Body of pancreas (tissue), 4 donors: ENCODE results near the gene ZNF770. TPM values are rescaled to one million over a fixed set of nuclear protein-coding genes. Genes with fewer than 3 reads are reported as not detected.
A peak's percentile ranks its signal among the peaks of the same experiment; 100 is the strongest.

Source experiments
- ATAC-seq: fragments of 150-250 bp; one replicate; pipeline ENCODE4 v1.9.1; 2016
- DNase-seq, 4 donors: peaks; one replicate each; pipeline ENCODE4 v3.0.0-alpha.2; 2019
- H3K27ac ChIP-seq, 4 donors: fragments of 200-600 bp; sonication (generic); 1 replicate in 3 of 4; 2 replicates in 1 of 4; pipeline versions ENCODE4 v1.5.1 to v1.6.1; 2016 to 2019; ENCODE audit warnings: mild to moderate bottlenecking in 1 of 4, mixed read lengths in 1 of 4, moderate library complexity in 1 of 4
- H3K27me3 ChIP-seq, 2 donors: fragments of 200-600 bp; sonication (generic); one replicate each; pipeline ENCODE4 v1.6.0; 2016; ENCODE audit warnings: mild to moderate bottlenecking in 1 of 2
- H3K36me3 ChIP-seq, 2 donors: fragments of 200-600 bp; sonication (generic); replicated peaks in 1 of 2; 2 replicates each; pipeline ENCODE4 v1.5.1; 2016; ENCODE audit warnings: low read depth in 2 of 2; ENCODE audit not compliant: insufficient read depth in 1 of 2
- H3K4me1 ChIP-seq: fragments of 200-600 bp; sonication (generic); one replicate; pipeline ENCODE4 v1.6.0; 2016
- H3K4me3 ChIP-seq, 2 donors: fragments of 200-600 bp; sonication (generic); 1 replicate in 1 of 2; 2 replicates in 1 of 2; pipeline ENCODE4 v1.5.1; 2016 to 2019
- H3K9me3 ChIP-seq, 3 donors: fragments of 200-600 bp; sonication (generic); 1 replicate in 2 of 3; 2 replicates in 1 of 3; pipeline ENCODE4 v1.5.1; 2016
- CTCF ChIP-seq, 7 experiments: fragments of 450-650 bp in 4 of 7; fragments of 200-600 bp in 3 of 7; sonication (generic) in 3 of 7; IDR thresholded peaks; one replicate each; pipeline ENCODE4 v1.5.1; 2016 to 2019; ENCODE audit warnings: antibody characterized with exemption in 7 of 7
- POLR2A ChIP-seq, 3 donors: fragments of 450-650 bp; IDR thresholded peaks; one replicate each; pipeline ENCODE4 v1.6.1; 2016; ENCODE audit warnings: antibody characterized with exemption in 3 of 3, mild to moderate bottlenecking in 2 of 3
- WGBS, 2 donors: methylation state at CpG; one replicate each; pipeline ENCODE4 v1.1.5; 2017; 5-methylcytosine and 5-hydroxymethylcytosine counted together
- intact Hi-C: fragments of 100-400 bp; cut with DNase I; formaldehyde crosslinking; loops from one replicate; pipeline ENCODE4 v1.15.1; 2023
- total RNA-seq, 2 donors: library from RNA; depleted of rRNA; stranded (reverse); fragments of >200 nt; gene quantifications; one replicate each; pipeline ENCODE4 v1.1.0, GENCODE V29; 2016

Gene ZNF770
- total RNA-seq, 2 donors from 2014 or later, result 7.6 to 11.2 TPM

- no peak for TF ChIP-seq CTCF (IDR thresholded peaks at IDR 0.05)
- TF ChIP-seq POLR2A (IDR thresholded peaks at IDR 0.05), result no peak
- Histone ChIP-seq H3K4me1 (no peaks in the 10 kb centered on the region), H3K27ac (no peak overlapping the region), H3K9me3 (no peaks in the 10 kb centered on the region), H3K27me3 (no peaks in the 10 kb centered on the region), H3K36me3 (no peaks in the 10 kb centered on the region), H3K4me3 (no peak overlapping the region)
- 15 to 27% methylated on average over 3 of the region's 3 CpGs for WGBS, 2 donors
- intact Hi-C loops, result no loop called here
- DNase-seq (no peak), ATAC-seq (no peak)
These were observed 15.8 kb upstream of the ZNF770 start for GRCh38 chr15:35003928-35004327.

GRCh38 chr15:35000511-35000910 lies 12.4 kb upstream of the ZNF770 start:
- TF ChIP-seq CTCF (IDR thresholded peaks at IDR 0.05), result no peak
- TF ChIP-seq POLR2A (IDR thresholded peaks at IDR 0.05), result no peak
- WGBS, 2 donors, result 10 to 29% methylated on average over 1 of the region's 1 CpG
- no peaks in the 10 kb centered on the region for H3K9me3 ChIP-seq
- ATAC-seq (peak; percentile 81), DNase-seq (peak; percentile 51 to 77 (median 68))
- intact Hi-C loops, result no loop called here
- no peaks in the 10 kb centered on the region for H3K27me3 ChIP-seq
- no peak overlapping the region for H3K27ac ChIP-seq
- no peak overlapping the region for H3K4me3 ChIP-seq
- H3K36me3 ChIP-seq, result no peaks in the 10 kb centered on the region
- H3K4me1 ChIP-seq, result no peaks in the 10 kb centered on the region

- ATAC-seq (no peak), DNase-seq (no peak)
- 92 to 95% methylated on average over 7 of the region's 7 CpGs for WGBS, 2 donors
- H3K27me3 ChIP-seq, result no peaks in the 10 kb centered on the region
- TF ChIP-seq POLR2A (IDR thresholded peaks at IDR 0.05) (no peak), CTCF (IDR thresholded peaks at IDR 0.05) (no peak)
- H3K4me3 ChIP-seq, result no peak overlapping the region
- H3K9me3 ChIP-seq, result no peaks in the 10 kb centered on the region
- no peak overlapping the region for H3K27ac ChIP-seq
- H3K4me1 ChIP-seq, result no peaks in the 10 kb centered on the region
- H3K36me3 ChIP-seq, result no peaks in the 10 kb centered on the region
- intact Hi-C loops, result no loop called here
These were observed 11.8 kb upstream of the ZNF770 start for GRCh38 chr15:34999906-35000305.

GRCh38 chr15:34994925-34995324 lies 6.8 kb upstream of the ZNF770 start:
- WGBS, 2 donors, result 65 to 67% methylated on average over 1 of the region's 1 CpG
- no peaks in the 10 kb centered on the region for H3K9me3 ChIP-seq
- no peak for TF ChIP-seq CTCF (IDR thresholded peaks at IDR 0.05)
- no peak for TF ChIP-seq POLR2A (IDR thresholded peaks at IDR 0.05)
- H3K27ac ChIP-seq, result no peak overlapping the region
- no peaks in the 10 kb centered on the region for H3K36me3 ChIP-seq
- no peak for DNase-seq
- H3K4me1 ChIP-seq, result no peaks in the 10 kb centered on the region
- H3K27me3 ChIP-seq, result no peaks in the 10 kb centered on the region
- H3K4me3 ChIP-seq, result no peak overlapping the region
- no peak for ATAC-seq
- intact Hi-C loops, result no loop called here

- no peaks in the 10 kb centered on the region for H3K36me3 ChIP-seq
- H3K4me1 ChIP-seq, result peaks cover 5% of the 10 kb centered on the region
- DNase-seq, result no peak
- no peak overlapping the region for H3K4me3 ChIP-seq
- WGBS, 2 donors, result 80 to 84% methylated on average over 4 of the region's 4 CpGs
- ATAC-seq, result no peak
- no peak overlapping the region for H3K27ac ChIP-seq
- H3K27me3 ChIP-seq, result no peaks in the 10 kb centered on the region
- intact Hi-C loops, result no loop called here
- H3K9me3 ChIP-seq, result no peaks in the 10 kb centered on the region
- TF ChIP-seq POLR2A (IDR thresholded peaks at IDR 0.05) (no peak), CTCF (IDR thresholded peaks at IDR 0.05) (no peak)
These were observed 5.8 kb upstream of the ZNF770 start for GRCh38 chr15:34993877-34994276.
